H1 (cell line): Measurements from ENCODE around the gene OR10AD1. TPM values are rescaled to one million over a fixed set of nuclear protein-coding genes. Genes with fewer than 3 reads are reported as not detected.
A peak's percentile ranks its signal among the peaks of the same experiment; 100 is the strongest.

Experiments used
- CTCF ChIA-PET: fragments of 300-600 bp; sonication (Branson Sonifier 250); formaldehyde crosslinking; loops from one replicate; lab custom pipeline; 2021; ENCODE audit not compliant: partially characterized antibody; lab: Charles Lee
- POLR2A ChIA-PET: fragments of 300-600 bp; sonication (Branson Sonifier 250); formaldehyde crosslinking; loops from one replicate; lab custom pipeline; 2021; ENCODE audit warnings: inconsistent platforms; ENCODE audit not compliant: partially characterized antibody; lab: Charles Lee
- DNase-seq, 2 experiments: peaks; one replicate each; pipeline versions ENCODE4 v3.0.0 to v3.0.0-alpha.2; 2010 to 2022; ENCODE audit warnings: low spot score in 2 of 2, low read depth in 1 of 2, mixed read lengths in 1 of 2
- FAIRE-seq: peaks from 2 replicates; lab custom pipeline; 2011; peaks lifted over from hg19 to GRCh38; lab: Jason Lieb, UNC
- H2AFZ ChIP-seq: 2 replicates; pipeline ENCODE4 v1.8.1; 2012; ENCODE audit warnings: low read length, inconsistent platforms
- H2AK5ac ChIP-seq: 2 replicates; pipeline ENCODE4 v1.6.1; 2013; ENCODE audit warnings: low read depth, low read length
- H2BK120ac ChIP-seq: replicated peaks from 2 replicates; pipeline ENCODE3; 2013; ENCODE audit warnings: low read depth, low read length, inconsistent platforms
- H2BK12ac ChIP-seq: 2 replicates; pipeline ENCODE4 v1.6.1; 2013; ENCODE audit warnings: low read depth, low read length
- H2BK15ac ChIP-seq: 2 replicates; pipeline ENCODE4 v1.6.1; 2013; ENCODE audit warnings: low read length
- H2BK20ac ChIP-seq: 2 replicates; pipeline ENCODE4 v1.6.1; 2013; ENCODE audit warnings: low read length
- H2BK5ac ChIP-seq: 2 replicates; pipeline ENCODE4 v1.6.1; 2013; ENCODE audit warnings: low read depth, low read length
- H3K14ac ChIP-seq: 2 replicates; pipeline ENCODE4 v1.6.1; 2013; ENCODE audit warnings: inconsistent platforms; ENCODE audit not compliant: insufficient read length
- H3K18ac ChIP-seq: 2 replicates; pipeline ENCODE4 v1.6.1; 2013; ENCODE audit warnings: low read length; ENCODE audit errors: extremely low read depth
- H3K23ac ChIP-seq: 2 replicates; pipeline ENCODE4 v1.6.1; 2013; ENCODE audit warnings: inconsistent platforms; ENCODE audit not compliant: insufficient read length
- H3K23me2 ChIP-seq: 2 replicates; pipeline ENCODE4 v1.6.1; 2013; ENCODE audit warnings: low read depth, low read length
- H3K27ac ChIP-seq: 2 replicates; pipeline ENCODE4 v1.6.1; 2011; ENCODE audit warnings: low read depth, low read length, inconsistent platforms
- H3K27me3 ChIP-seq, 4 experiments: replicated peaks in 1 of 4; 1 replicate in 1 of 4; 2 replicates in 3 of 4; pipeline versions ENCODE4 v1.6.1 to v1.8.1; 2011 to 2013; ENCODE audit warnings: low read length in 3 of 4, mild to moderate bottlenecking in 3 of 4, inconsistent platforms in 2 of 4, mixed read lengths in 2 of 4, moderate library complexity in 1 of 4; ENCODE audit not compliant: control insufficient read depth in 3 of 4, insufficient read depth in 3 of 4; ENCODE audit errors: extremely low read depth in 1 of 4
- H3K36me3 ChIP-seq, 4 experiments: 2 replicates each; pipeline versions ENCODE4 v1.6.1 to v1.8.1; 2011 to 2013; ENCODE audit warnings: mild to moderate bottlenecking in 4 of 4, low read length in 3 of 4, moderate library complexity in 2 of 4, control low read depth in 1 of 4, inconsistent platforms in 1 of 4; ENCODE audit not compliant: insufficient read depth in 4 of 4, control insufficient read depth in 2 of 4
- H3K4ac ChIP-seq: replicated peaks from 2 replicates; pipeline ENCODE3; 2013; ENCODE audit warnings: low read length, low read depth, mixed read lengths, inconsistent platforms; ENCODE audit not compliant: insufficient read length
- H3K4me1 ChIP-seq, 4 experiments: replicated peaks in 1 of 4; 1 replicate in 1 of 4; 2 replicates in 3 of 4; pipeline versions ENCODE4 v1.6.1 to v1.8.1; 2011 to 2013; ENCODE audit warnings: low read length in 3 of 4, inconsistent platforms in 2 of 4, mixed read lengths in 1 of 4; ENCODE audit not compliant: insufficient read depth in 4 of 4, control insufficient read depth in 3 of 4
- H3K4me2 ChIP-seq, 2 experiments: 2 replicates each; pipeline versions ENCODE4 v1.6.1 to v1.8.1; 2011 to 2013; ENCODE audit warnings: low read depth in 2 of 2, low read length in 2 of 2, control low read depth in 1 of 2, inconsistent platforms in 1 of 2, mild to moderate bottlenecking in 1 of 2; ENCODE audit not compliant: insufficient read depth in 1 of 2
- H3K4me3 ChIP-seq, 4 experiments: fragments of 200-600, 300-600 bp in 1 of 4; sonication (generic), shearing (Covaris generic), sonication (Bioruptor Twin) in 1 of 4; 2 replicates each; pipeline versions ENCODE4 v1.5.1 to v1.8.1; 2011 to 2016; ENCODE audit warnings: low read length in 4 of 4, low read depth in 3 of 4, control low read depth in 2 of 4, inconsistent platforms in 2 of 4, mild to moderate bottlenecking in 2 of 4, mixed read lengths in 1 of 4, moderate library complexity in 1 of 4; ENCODE audit not compliant: insufficient read depth in 2 of 4; ENCODE audit errors: extremely low read depth in 1 of 4
- H3K56ac ChIP-seq: replicated peaks from 2 replicates; pipeline ENCODE3; 2013; ENCODE audit warnings: low read depth, mild to moderate bottlenecking, mixed read lengths, low read length, inconsistent platforms; ENCODE audit not compliant: insufficient read length
- H3K79me1 ChIP-seq: 2 replicates; pipeline ENCODE4 v1.6.1; 2013; ENCODE audit warnings: low read depth, low read length, control low read depth
- H3K79me2 ChIP-seq, 2 experiments: 2 replicates each; pipeline versions ENCODE4 v1.6.1 to v1.8.1; 2012 to 2013; ENCODE audit warnings: low read length in 2 of 2, mild to moderate bottlenecking in 2 of 2, inconsistent platforms in 1 of 2; ENCODE audit not compliant: insufficient read depth in 2 of 2, control insufficient read depth in 1 of 2
- H3K9ac ChIP-seq, 4 experiments: replicated peaks in 1 of 4; 1 replicate in 1 of 4; 2 replicates in 3 of 4; pipeline versions ENCODE4 v1.6.1 to v1.8.1; 2011 to 2013; ENCODE audit warnings: low read depth in 3 of 4, low read length in 3 of 4, control low read depth in 2 of 4, mild to moderate bottlenecking in 2 of 4, moderate library complexity in 2 of 4, inconsistent platforms in 1 of 4; ENCODE audit errors: extremely low read depth in 1 of 4
- H3K9me3 ChIP-seq, 2 experiments: 2 replicates each; pipeline versions ENCODE4 v1.6.1 to v1.8.1; 2012 to 2013; ENCODE audit warnings: mild to moderate bottlenecking in 2 of 2, moderate library complexity in 2 of 2, control low read depth in 1 of 2, inconsistent platforms in 1 of 2, low read depth in 1 of 2, low read length in 1 of 2, mixed read lengths in 1 of 2; ENCODE audit not compliant: insufficient read depth in 2 of 2
- H4K20me1 ChIP-seq, 2 experiments: replicated peaks in 1 of 2; 2 replicates each; pipeline versions ENCODE3 to v1.8.1; 2011 to 2013; ENCODE audit warnings: inconsistent platforms in 2 of 2, low read length in 2 of 2, mild to moderate bottlenecking in 1 of 2; ENCODE audit not compliant: insufficient read depth in 2 of 2, control insufficient read depth in 1 of 2
- H4K5ac ChIP-seq: 2 replicates; pipeline ENCODE4 v1.6.1; 2013; ENCODE audit warnings: low read length, low read depth, mixed read lengths, inconsistent platforms; ENCODE audit not compliant: insufficient read length
- H4K8ac ChIP-seq: 2 replicates; pipeline ENCODE4 v1.8.0; 2013; ENCODE audit warnings: mild to moderate bottlenecking, moderate library complexity, low read length, inconsistent platforms; ENCODE audit not compliant: insufficient read depth; ENCODE audit errors: extremely low read depth
- H4K91ac ChIP-seq: replicated peaks from 2 replicates; pipeline ENCODE3; 2013; ENCODE audit warnings: low read length, mixed read lengths, inconsistent platforms; ENCODE audit not compliant: insufficient read length
- ASH2L ChIP-seq: fragments of 200-600, 300-600 bp; sonication (generic); IDR thresholded peaks from one replicate; pipeline ENCODE4 v1.7.1; 2017; ENCODE audit warnings: low read length
- EP300 ChIP-seq, 2 experiments: IDR thresholded peaks; 1 replicate in 1 of 2; 2 replicates in 1 of 2; pipeline ENCODE4 v1.6.1; 2011 to 2012; ENCODE audit warnings: low read depth in 2 of 2, low read length in 2 of 2, mild to moderate bottlenecking in 2 of 2, borderline replicate concordance in 1 of 2, inconsistent platforms in 1 of 2, moderate library complexity in 1 of 2
- RBBP5 ChIP-seq: IDR thresholded peaks from 2 replicates; pipeline ENCODE4 v1.7.1; 2012; ENCODE audit warnings: low read depth, mild to moderate bottlenecking, inconsistent platforms, low read length, moderate library complexity, borderline replicate concordance
- SIX5 ChIP-seq: IDR thresholded peaks from 2 replicates; pipeline ENCODE4 v1.6.1; 2011; ENCODE audit warnings: mild to moderate bottlenecking, low read depth, low read length
- TAF1 ChIP-seq: IDR thresholded peaks from 2 replicates; pipeline ENCODE4 v1.6.1; 2011; ENCODE audit warnings: mild to moderate bottlenecking, low read depth, low read length
- WGBS, 2 experiments: shearing (Covaris generic) in 1 of 2; methylation state at CpG; one replicate each; pipeline versions ENCODE4 v1.1.6 to v1.1.7; 2013 to 2015; ENCODE audit warnings: low lambda C conversion rate in 2 of 2, mixed read lengths in 2 of 2, inconsistent platforms in 1 of 2, low coverage in 1 of 2, missing lambda C conversion rate in 1 of 2; ENCODE audit not compliant: insufficient replicate concordance in 2 of 2, insufficient coverage in 1 of 2, insufficient read length in 1 of 2; ENCODE audit errors: extremely low coverage in 1 of 2, missing lambda C conversion rate in 1 of 2; 5-methylcytosine and 5-hydroxymethylcytosine counted together
- polyA plus RNA-seq, 7 experiments: library from polyadenylated mRNA; depleted of rRNA in 3 of 7; stranded (reverse) in 5 of 7; unstranded in 2 of 7; fragments of >200 nt in 5 of 7; fragments of 200-250 nt in 2 of 7; gene quantifications; 1 replicate in 5 of 7; 2 replicates in 1 of 7; 4 replicates in 1 of 7; pipeline versions ENCODE4 v1.2.1 to v1.2.3, GENCODE V29; 2011 to 2013; ENCODE audit warnings: missing spikeins in 2 of 7, mixed read lengths in 2 of 7
- total RNA-seq: library from RNA; stranded (reverse); fragmentation: NEBNext Ultra II Directional; extraction: Animal tissue kit (Norgen Biotek cat#: 25700); gene quantifications from 2 replicates; pipeline ENCODE4 v1.2.1, GENCODE V29; 2021

Gene OR10AD1
- total and polyA plus RNA-seq, 2 of the 8 experiments (the other 6 are each of a cell fraction or from before 2014, with no cell fraction given) = not detected

DNA sequence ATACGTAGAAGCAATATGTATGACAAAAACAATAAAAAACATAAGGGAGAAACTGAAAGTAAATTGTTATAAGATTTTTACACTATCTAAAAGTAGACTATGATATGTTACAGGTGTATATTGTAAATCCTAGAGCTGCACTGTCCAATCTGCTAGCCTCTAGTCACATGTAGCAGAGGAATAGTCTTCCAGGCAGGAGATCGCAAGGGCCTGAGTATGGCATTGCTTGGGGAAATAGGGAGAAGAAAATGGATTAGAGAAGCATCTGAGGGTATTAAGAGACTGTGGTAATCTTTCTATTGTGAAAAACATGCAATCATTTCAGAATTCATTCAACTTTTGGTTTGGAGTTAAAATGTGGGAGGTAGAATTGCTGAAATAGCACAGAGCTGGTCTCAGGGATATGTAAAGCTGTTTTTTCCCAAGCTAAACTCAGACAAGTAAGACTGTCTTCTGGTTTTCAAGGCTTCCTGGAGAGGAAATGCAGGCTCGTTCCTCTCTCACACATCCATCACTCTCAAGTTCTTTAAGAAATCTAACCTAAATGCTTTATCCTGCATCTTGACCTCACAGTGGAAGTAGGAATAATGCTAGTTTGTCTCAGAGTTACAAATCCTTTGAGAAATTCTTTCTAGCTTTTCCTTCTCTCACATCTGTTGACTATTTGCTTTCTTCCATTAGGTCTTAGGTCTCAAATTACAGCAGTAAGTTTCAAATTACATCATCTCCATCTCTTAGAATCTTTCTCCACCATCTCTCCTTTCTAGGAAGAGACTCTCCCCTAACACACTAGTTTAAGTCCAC, 27.3 kb downstream of the OR10AD1 start:
- Histone ChIP-seq H3K23me2 (0 out of 2 replicates have a peak, but pooled peaks cover 2% of the 10 kb centered on the region), H3K27me3 (no peaks in the 10 kb centered on the region; a peak in 1 of 7 replicates), H3K18ac (no peak overlapping the region; the same call in 1 of the 2 replicates)
- TF ChIP-seq ASH2L = no peak
- peak; percentile 61 for TF ChIP-seq SIX5
- TF ChIP-seq RBBP5 = peak; percentile 70; the same call in 1 of the 2 replicates
- 0 out of 2 replicates have a peak, but pooled peaks have one; percentile 17 for TF ChIP-seq TAF1
- TF ChIP-seq EP300 (IDR thresholded peaks at IDR 0.05; ENCODE audit: borderline replicate concordance in 1 of 2, low read depth in 2 of 2, low read length in 2 of 2) = no peak
- TF ChIP-seq, all 59 proteins: peak for 3
- Histone ChIP-seq H2BK120ac (peak overlapping the region; percentile 55), H2BK5ac (no peak overlapping the region; the same call in 1 of the 2 replicates), H4K20me1 (no peaks in the 10 kb centered on the region), H3K4me3 (peak overlapping the region in 1 of 4 experiments; percentile 39; a peak in 3 of 8 replicates), H2BK20ac (peak overlapping the region; percentile 77; the same call in 1 of the 2 replicates), H4K5ac (peak overlapping the region; percentile 59), H3K9ac (no peak overlapping the region), H3K14ac (no peak overlapping the region), H3K4ac (no peak overlapping the region), H3K56ac (no peak overlapping the region), H2AFZ (peak overlapping the region; percentile 95), H4K8ac (no peak overlapping the region), H2AK5ac (no peak overlapping the region), H3K4me1 (peaks cover 0 to 8% (median 1%) of the 10 kb centered on the region in 4 experiments; a peak in 3 of 7 replicates), H3K4me2 (peak overlapping the region; percentile 61 to 82), H4K91ac (no peak overlapping the region), H3K27ac (no peak overlapping the region), H3K23ac (no peak overlapping the region), H3K9me3 (no peaks in the 10 kb centered on the region), H3K79me2 (no peaks in the 10 kb centered on the region), H2BK12ac (peak overlapping the region; percentile 30; the same call in 1 of the 2 replicates), H3K36me3 (no peaks in the 10 kb centered on the region), H2BK15ac (no peak overlapping the region), H3K79me1 (no peaks in the 10 kb centered on the region)
- FAIRE-seq = peak; percentile 83
- CTCF ChIA-PET = interaction anchor here (1.0 to 5.7 kb wide), 5 partner anchors 11 to 442 kb away, joined by 3 to 40 read pairs (median 6); no protein-coding TSS in a partner anchor
- POLR2A ChIA-PET = interaction anchor here (0.5 to 2.5 kb wide), 6 partner anchors 11 to 91 kb away, joined by 3 to 7 read pairs (median 4); partner anchors contain the start of genes ASB8 and PFKM
- 70% methylated on average over 3 of the region's 3 CpGs; no CpG with 5 or more reads in 1 of the 2 experiments for WGBS, 2 experiments
- no peak for DNase-seq
